BLaER1 (cell line): Measurements from ENCODE around the gene KIAA1755.

Source experiments
- H3K27ac ChIP-seq: shearing (Covaris generic); formaldehyde crosslinking; 2 replicates; pipeline ENCODE4 v1.8.1; 2022
- H3K27me3 ChIP-seq: shearing (Covaris generic); formaldehyde crosslinking; 2 replicates; pipeline ENCODE4 v1.8.1; 2022
- H3K36me3 ChIP-seq: shearing (Covaris generic); formaldehyde crosslinking; 2 replicates; pipeline ENCODE4 v1.8.1; 2022
- H3K4me1 ChIP-seq: shearing (Covaris generic); formaldehyde crosslinking; 2 replicates; pipeline ENCODE4 v1.8.1; 2022
- H3K4me2 ChIP-seq: shearing (Covaris generic); formaldehyde crosslinking; 2 replicates; pipeline ENCODE4 v1.8.1; 2022
- H3K4me3 ChIP-seq: shearing (Covaris generic); formaldehyde crosslinking; 2 replicates; pipeline ENCODE4 v1.8.1; 2022
- H3K9ac ChIP-seq: shearing (Covaris generic); formaldehyde crosslinking; 2 replicates; pipeline ENCODE4 v1.8.1; 2022
- H3K9me3 ChIP-seq: shearing (Covaris generic); formaldehyde crosslinking; 2 replicates; pipeline ENCODE4 v1.8.1; 2022
- H4K20me1 ChIP-seq: shearing (Covaris generic); formaldehyde crosslinking; 2 replicates; pipeline ENCODE4 v1.8.1; 2022
- Cebpa-rat ChIP-seq: shearing (Covaris generic); IDR thresholded peaks from 2 replicates; pipeline ENCODE4 v1.8.1; 2022

The KIAA1755 gene

GRCh38 chr20:38162878-38163875 is 97.4 kb downstream of the KIAA1755 start:
- H3K9me3 ChIP-seq, result no peaks in the 10 kb centered on the region
- 0 out of 2 replicates have a peak, but pooled peaks cover 7% of the 10 kb centered on the region for H3K27me3 ChIP-seq
- H3K4me2 ChIP-seq, result no peak overlapping the region
- H3K36me3 ChIP-seq, result no peaks in the 10 kb centered on the region
- TF ChIP-seq Cebpa-rat, result no peak
- no peaks in the 10 kb centered on the region for H4K20me1 ChIP-seq
- H3K4me3 ChIP-seq, result no peak overlapping the region
- no peak overlapping the region for H3K27ac ChIP-seq
- peaks cover 15% of the 10 kb centered on the region for H3K4me1 ChIP-seq
- H3K9ac ChIP-seq, result no peak overlapping the region

- TF ChIP-seq Cebpa-rat, result no peak
- Histone ChIP-seq H3K27ac (no peak overlapping the region), H3K4me2 (no peak overlapping the region), H3K36me3 (no peaks in the 10 kb centered on the region), H3K27me3 (0 out of 2 replicates have a peak, but pooled peaks cover 7% of the 10 kb centered on the region), H3K4me3 (no peak overlapping the region), H4K20me1 (no peaks in the 10 kb centered on the region), H3K9ac (no peak overlapping the region), H3K9me3 (no peaks in the 10 kb centered on the region), H3K4me1 (peaks cover 26% of the 10 kb centered on the region)
Observed at GRCh38 chr20:38162149-38162548, 98.4 kb downstream of the KIAA1755 start.

GRCh38 chr20:38161412-38161774 is 99.1 kb downstream of the KIAA1755 start:
- TF ChIP-seq Cebpa-rat, result no peak
- H3K9me3 ChIP-seq, result no peaks in the 10 kb centered on the region
- H3K27ac ChIP-seq, result no peak overlapping the region
- H3K4me1 ChIP-seq, result peaks cover 32% of the 10 kb centered on the region
- no peaks in the 10 kb centered on the region for H3K36me3 ChIP-seq
- H3K27me3 ChIP-seq, result 0 out of 2 replicates have a peak, but pooled peaks cover 7% of the 10 kb centered on the region
- no peak overlapping the region for H3K4me3 ChIP-seq
- no peak overlapping the region for H3K9ac ChIP-seq
- H3K4me2 ChIP-seq, result no peak overlapping the region
- no peaks in the 10 kb centered on the region for H4K20me1 ChIP-seq
